GM12878 (cell line): ENCODE results near the gene LPCAT3. TPM values are rescaled to one million over a fixed set of nuclear protein-coding genes. Genes with fewer than 3 reads are reported as not detected.

Experiments used
- BCL11A ChIP-seq: IDR thresholded peaks from 2 replicates; pipeline ENCODE4 v1.6.1; 2011; ENCODE audit warnings: low read depth, low read length
- BRCA1 ChIP-seq: IDR thresholded peaks from 2 replicates; pipeline ENCODE4 v1.6.1; 2011; ENCODE audit warnings: low read depth, low read length, improper control_type of control experiment
- CBFB ChIP-seq: IDR thresholded peaks from 2 replicates; pipeline ENCODE4 v1.6.1; 2016; ENCODE audit warnings: antibody characterized with exemption, low read depth
- CBX5 ChIP-seq: sonication (generic); IDR thresholded peaks from 2 replicates; pipeline ENCODE4 v1.6.1; 2016; ENCODE audit warnings: low read depth, moderate library complexity, mild to moderate bottlenecking, inconsistent platforms
- CEBPB ChIP-seq, 2 experiments: fragments of 150-350 bp in 1 of 2; IDR thresholded peaks; 2 replicates each; pipeline ENCODE4 v1.6.1; 2012 to 2014; ENCODE audit warnings: low read depth in 2 of 2, low read length in 2 of 2, borderline replicate concordance in 1 of 2, inconsistent platforms in 1 of 2
- CHD2 ChIP-seq: IDR thresholded peaks from 2 replicates; pipeline ENCODE4 v1.6.1; 2011; ENCODE audit warnings: low read depth, low read length, improper control_type of control experiment, borderline replicate concordance
- CREM ChIP-seq: IDR thresholded peaks from 2 replicates; pipeline ENCODE4 v1.6.1; 2014; ENCODE audit warnings: antibody characterized with exemption, low read depth
- DPF2 ChIP-seq: fragments of 450-650 bp; IDR thresholded peaks from 2 replicates; pipeline ENCODE4 v1.6.1; 2017; ENCODE audit warnings: mild to moderate bottlenecking
- HDAC6 ChIP-seq: fragments of 200-600 bp; sonication (generic); IDR thresholded peaks from one replicate; pipeline ENCODE4 v1.8.0; 2017; ENCODE audit warnings: antibody characterized with exemption; ENCODE audit not compliant: unreplicated experiment
- MAX ChIP-seq: IDR thresholded peaks from 2 replicates; pipeline ENCODE4 v1.6.1; 2012; ENCODE audit warnings: low read depth, low read length, improper control_type of control experiment
- MEF2B ChIP-seq: fragments of 450-650 bp; IDR thresholded peaks from 2 replicates; pipeline ENCODE4 v1.6.1; 2018; ENCODE audit warnings: mild to moderate bottlenecking, moderate library complexity; ENCODE audit not compliant: partially characterized antibody, poor library complexity, severe bottlenecking
- MYC ChIP-seq: IDR thresholded peaks from 2 replicates; pipeline ENCODE4 v1.6.1; 2011; ENCODE audit warnings: mild to moderate bottlenecking, low read length, moderate library complexity, inconsistent platforms; ENCODE audit not compliant: insufficient read depth, insufficient replicate concordance, insufficient read length, severe bottlenecking
- NFYB ChIP-seq: IDR thresholded peaks from 2 replicates; pipeline ENCODE4 v1.6.1; 2011; ENCODE audit warnings: low read depth, mild to moderate bottlenecking, low read length, improper control_type of control experiment, moderate library complexity; ENCODE audit not compliant: insufficient read depth
- NR2F1 ChIP-seq: fragments of 450-650 bp; conservative IDR thresholded peaks from 2 replicates; pipeline ENCODE4 v1.6.1; 2017; ENCODE audit warnings: mild to moderate bottlenecking
- PML ChIP-seq: IDR thresholded peaks from 2 replicates; pipeline ENCODE4 v1.6.1; 2012; ENCODE audit warnings: low read length, inconsistent platforms
- REST ChIP-seq: IDR thresholded peaks from 2 replicates; pipeline ENCODE4 v1.6.1; 2012; ENCODE audit warnings: mild to moderate bottlenecking, low read depth, low read length
- RFX5 ChIP-seq: IDR thresholded peaks from 2 replicates; pipeline ENCODE4 v1.6.1; 2011; ENCODE audit warnings: low read depth, low read length, improper control_type of control experiment
- STAT1 ChIP-seq: fragments of 450-650 bp; conservative IDR thresholded peaks from 2 replicates; pipeline ENCODE4 v1.6.1; 2014; ENCODE audit warnings: antibody characterized with exemption, mild to moderate bottlenecking
- SUPT20H ChIP-seq: IDR thresholded peaks from 2 replicates; pipeline ENCODE4 v1.6.1; 2011; ENCODE audit warnings: low read depth, mild to moderate bottlenecking, low read length, moderate library complexity, borderline replicate concordance; ENCODE audit not compliant: control insufficient read depth
- TARDBP ChIP-seq: IDR thresholded peaks from 2 replicates; pipeline ENCODE4 v1.6.1; 2016; ENCODE audit warnings: borderline replicate concordance
- USF2 ChIP-seq: IDR thresholded peaks from 2 replicates; pipeline ENCODE4 v1.6.1; 2011; ENCODE audit warnings: low read depth, low read length, improper control_type of control experiment, borderline replicate concordance
- WRNIP1 ChIP-seq: IDR thresholded peaks from 2 replicates; pipeline ENCODE4 v1.6.1; 2011; ENCODE audit warnings: low read depth, low read length, improper control_type of control experiment, borderline replicate concordance
- YBX1 ChIP-seq: fragments of 450-650 bp; IDR thresholded peaks from 2 replicates; pipeline ENCODE4 v1.6.1; 2016; ENCODE audit warnings: antibody characterized with exemption
- YY1 ChIP-seq: IDR thresholded peaks from 2 replicates; pipeline ENCODE4 v1.6.1; 2011; ENCODE audit warnings: low read depth, mild to moderate bottlenecking, low read length
- ZBED1 ChIP-seq: IDR thresholded peaks from 2 replicates; pipeline ENCODE4 v1.6.1; 2016; ENCODE audit warnings: borderline replicate concordance
- ZZZ3 ChIP-seq: IDR thresholded peaks from 2 replicates; pipeline ENCODE4 v1.6.1; 2011; ENCODE audit warnings: low read depth; ENCODE audit not compliant: control insufficient read depth, insufficient read length
- polyA plus RNA-seq, 11 experiments: library from polyadenylated mRNA; depleted of rRNA in 4 of 11; unstranded in 6 of 11; stranded (reverse) in 5 of 11; fragments of >200 nt; fragmentation: Nextera tagmentation in 4 of 11; fragmentation: Illumina TruSeq in 1 of 11; extraction: Ambion mirVana in 4 of 11; extraction: Trizol in 1 of 11; gene quantifications; 1 replicate in 1 of 11; 2 replicates in 10 of 11; pipeline versions ENCODE4 v1.2.1 to v1.2.3, GENCODE V29; 2011 to 2016; ENCODE audit warnings: inconsistent platforms in 2 of 11, missing spikeins in 2 of 11, low read depth in 1 of 11
- total RNA-seq, 4 experiments: library from RNA; depleted of rRNA in 3 of 4; stranded (reverse); fragments of >200 nt in 3 of 4; fragmentation: Illumina TruSeq in 1 of 4; extraction: Trizol in 1 of 4; gene quantifications; 2 replicates each; pipeline versions ENCODE4 v1.2.1 to v1.2.3, GENCODE V29; 2013 to 2021

Gene LPCAT3
- total and polyA plus RNA-seq, 10 of the 15 experiments (the other 5 are each of a cell fraction or from before 2014, with no cell fraction given) = 2.6 to 48.3 (median 23.0) TPM

- peak; percentile 100 for TF ChIP-seq CBFB
- peak; percentile 97; the same call in 1 of the 2 replicates for TF ChIP-seq WRNIP1
- TF ChIP-seq MAX = 0 out of 2 replicates have a peak, but pooled peaks have one; percentile 20
- peak; percentile 63 for TF ChIP-seq MEF2B
- TF ChIP-seq BCL11A = peak; percentile 92
- TF ChIP-seq YY1 = peak; percentile 88
- no peak for TF ChIP-seq MYC
- TF ChIP-seq TARDBP = peak; percentile 99; the same call in 1 of the 2 replicates
- peak; percentile 35 for TF ChIP-seq HDAC6
- TF ChIP-seq NR2F1 = no peak
- 0 out of 2 replicates have a peak, but pooled peaks have one; percentile 25 for TF ChIP-seq YBX1
- no peak for TF ChIP-seq RFX5
- TF ChIP-seq CEBPB (IDR thresholded peaks at IDR 0.05; ENCODE audit: borderline replicate concordance in 1 of 2, low read depth in 2 of 2, low read length in 2 of 2) = no peak
- TF ChIP-seq NFYB = no peak
- no peak for TF ChIP-seq PML
- TF ChIP-seq CHD2 = peak; percentile 82; the same call in 1 of the 2 replicates
- peak; percentile 33; the same call in 1 of the 2 replicates for TF ChIP-seq BRCA1
- TF ChIP-seq ZZZ3 = no peak
- TF ChIP-seq ZBED1 = peak; percentile 100
- no peak; the same call in 1 of the 2 replicates for TF ChIP-seq DPF2
- TF ChIP-seq SUPT20H = no peak
- TF ChIP-seq CREM = peak; percentile 90
- no peak for TF ChIP-seq CBX5
- TF ChIP-seq USF2 = no peak
- TF ChIP-seq REST = peak; percentile 35; the same call in 1 of the 2 replicates
- peak; percentile 24; the same call in 1 of the 2 replicates for TF ChIP-seq STAT1
Observed at GRCh38 chr12:6943722-6944380, 74.4 kb downstream of the LPCAT3 start, which contains the start of the genes C12orf57 and RNU7-1 (continued).
